Smooth muscle cell (in vitro differentiated cells): Measurements from ENCODE around the gene RNF182. TPM values are rescaled to one million over a fixed set of nuclear protein-coding genes. Genes with fewer than 3 reads are reported as not detected.

ENCODE experiments used
- DNase-seq: peaks from one replicate; lab custom pipeline; 2025; ENCODE audit not compliant: unreplicated experiment; lab: John Stamatoyannopoulos, UW
- H2AFZ ChIP-seq: fragments of 200-600 bp; sonication (generic); 2 replicates; pipeline ENCODE4 v1.6.0; 2016; ENCODE audit warnings: antibody characterized with exemption, low read depth, mild to moderate bottlenecking
- H3F3A ChIP-seq: fragments of 200-600 bp; sonication (generic); 2 replicates; pipeline ENCODE4 v1.6.0; 2017; ENCODE audit warnings: antibody characterized with exemption, low read depth
- H3K27ac ChIP-seq: fragments of 200-600 bp; sonication (generic); 2 replicates; pipeline ENCODE4 v1.5.1; 2016; ENCODE audit warnings: low read depth, mild to moderate bottlenecking
- H3K27me3 ChIP-seq: fragments of 200-600 bp; sonication (generic); 2 replicates; pipeline ENCODE4 v1.6.1; 2016; ENCODE audit warnings: low read depth, mild to moderate bottlenecking
- H3K36me3 ChIP-seq: fragments of 200-600 bp; sonication (generic); 2 replicates; pipeline ENCODE4 v1.5.1; 2016; ENCODE audit warnings: low read depth
- H3K4me1 ChIP-seq: fragments of 200-600 bp; sonication (generic); 2 replicates; pipeline ENCODE4 v1.5.1; 2016; ENCODE audit warnings: low read depth
- H3K4me2 ChIP-seq: fragments of 200-600 bp; sonication (generic); 2 replicates; pipeline ENCODE4 v1.6.0; 2016; ENCODE audit warnings: mild to moderate bottlenecking
- H3K4me3 ChIP-seq: fragments of 200-600 bp; sonication (generic); 2 replicates; pipeline ENCODE4 v1.5.1; 2016; ENCODE audit warnings: mild to moderate bottlenecking
- H3K79me2 ChIP-seq: fragments of 200-600 bp; sonication (generic); 2 replicates; pipeline ENCODE4 v1.6.0; 2016; ENCODE audit warnings: low read depth, mild to moderate bottlenecking
- H3K9ac ChIP-seq: fragments of 200-600 bp; sonication (generic); 2 replicates; pipeline ENCODE4 v1.6.0; 2016; ENCODE audit warnings: low read depth
- H3K9me3 ChIP-seq: fragments of 200-600 bp; sonication (generic); replicated peaks from 2 replicates; pipeline ENCODE4 v1.5.1; 2016; ENCODE audit warnings: low read depth
- H4K20me1 ChIP-seq: fragments of 200-600 bp; sonication (generic); 2 replicates; pipeline ENCODE4 v1.6.0; 2016; ENCODE audit warnings: low read depth
- WGBS: methylation state at CpG from one replicate; pipeline ENCODE4 v1.1.7; 2016; ENCODE audit warnings: low lambda C conversion rate; 5-methylcytosine and 5-hydroxymethylcytosine counted together
- polyA plus RNA-seq: library from polyadenylated mRNA; unstranded; fragments of >200 nt; fragmentation: Nextera tagmentation; extraction: Ambion mirVana; gene quantifications from 2 replicates; pipeline ENCODE4 v1.2.1, GENCODE V29; 2016
- total RNA-seq: library from RNA; depleted of rRNA; stranded (reverse); fragments of >200 nt; gene quantifications from 2 replicates; pipeline ENCODE4 v1.2.3, GENCODE V29; 2014
- TF ChIP-seq, protein P1 (sequence below): fragments of 200-600 bp; sonication (generic); IDR thresholded peaks from 2 replicates; pipeline ENCODE4 v1.5.1; 2017; ENCODE audit warnings: borderline replicate concordance, mild to moderate bottlenecking, antibody characterized with exemption; ENCODE audit not compliant: insufficient read depth, poor library complexity, severe bottlenecking

The RNF182 gene
- total and polyA plus RNA-seq, 2 experiments from 2014 or later: 0.76 TPM; not detected in 1

DNA sequence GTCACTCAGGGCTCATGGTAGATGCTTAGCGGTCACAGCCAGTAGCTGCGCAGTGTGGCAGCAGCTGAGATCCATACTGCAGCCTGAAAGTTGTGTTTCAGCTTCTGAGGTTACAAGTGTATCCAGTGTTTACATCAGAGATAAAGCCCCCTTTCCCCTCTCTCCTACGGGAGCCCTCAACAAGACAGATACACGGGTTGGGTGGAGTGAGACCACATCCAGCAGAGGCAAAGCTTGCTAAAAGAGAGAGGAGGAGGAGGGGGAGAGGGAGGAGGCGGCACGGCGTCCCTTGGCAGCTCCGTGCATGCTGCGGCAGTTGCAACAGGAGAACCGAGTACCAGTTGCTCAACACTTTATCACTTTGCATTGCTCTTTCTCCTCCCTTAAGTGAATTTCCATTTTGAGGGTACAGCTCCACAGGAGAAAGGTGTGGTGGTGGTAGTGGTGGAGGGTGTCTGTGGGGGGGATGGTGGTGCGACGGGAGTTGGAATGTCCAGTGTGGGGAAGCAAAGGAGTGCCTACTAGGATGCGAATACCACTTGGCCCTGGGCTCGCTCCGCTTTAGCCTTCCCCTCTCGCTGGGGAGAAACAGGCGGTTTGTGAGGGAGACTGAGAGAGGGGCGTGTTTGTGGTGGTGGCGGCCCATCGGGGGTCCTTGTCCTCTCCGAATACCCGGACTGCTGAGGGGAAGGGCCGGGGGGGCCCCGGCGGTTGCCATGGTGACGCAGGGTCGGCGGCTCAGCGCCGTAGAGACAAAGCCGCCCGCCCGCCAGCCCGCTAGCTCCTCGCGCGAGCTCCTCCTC is 405 bp upstream of the RNF182 start:
- Histone ChIP-seq H3K27me3 (peaks cover 36% of the 10 kb centered on the region), H3K9me3 (no peaks in the 10 kb centered on the region), H3K4me2 (peak overlapping the region; percentile 86), H4K20me1 (no peaks in the 10 kb centered on the region), H3K27ac (peak overlapping the region; percentile 42), H3K36me3 (no peaks in the 10 kb centered on the region), H3F3A (peaks cover 13% of the 10 kb centered on the region), H3K4me3 (peak overlapping the region; percentile 52), H3K4me1 (peaks cover 10% of the 10 kb centered on the region), H2AFZ (peak overlapping the region; percentile 76), H3K79me2 (no peaks in the 10 kb centered on the region), H3K9ac (no peak overlapping the region)
- TF ChIP-seq, protein P1, sequence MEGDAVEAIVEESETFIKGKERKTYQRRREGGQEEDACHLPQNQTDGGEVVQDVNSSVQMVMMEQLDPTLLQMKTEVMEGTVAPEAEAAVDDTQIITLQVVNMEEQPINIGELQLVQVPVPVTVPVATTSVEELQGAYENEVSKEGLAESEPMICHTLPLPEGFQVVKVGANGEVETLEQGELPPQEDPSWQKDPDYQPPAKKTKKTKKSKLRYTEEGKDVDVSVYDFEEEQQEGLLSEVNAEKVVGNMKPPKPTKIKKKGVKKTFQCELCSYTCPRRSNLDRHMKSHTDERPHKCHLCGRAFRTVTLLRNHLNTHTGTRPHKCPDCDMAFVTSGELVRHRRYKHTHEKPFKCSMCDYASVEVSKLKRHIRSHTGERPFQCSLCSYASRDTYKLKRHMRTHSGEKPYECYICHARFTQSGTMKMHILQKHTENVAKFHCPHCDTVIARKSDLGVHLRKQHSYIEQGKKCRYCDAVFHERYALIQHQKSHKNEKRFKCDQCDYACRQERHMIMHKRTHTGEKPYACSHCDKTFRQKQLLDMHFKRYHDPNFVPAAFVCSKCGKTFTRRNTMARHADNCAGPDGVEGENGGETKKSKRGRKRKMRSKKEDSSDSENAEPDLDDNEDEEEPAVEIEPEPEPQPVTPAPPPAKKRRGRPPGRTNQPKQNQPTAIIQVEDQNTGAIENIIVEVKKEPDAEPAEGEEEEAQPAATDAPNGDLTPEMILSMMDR: no peak
- DNase-seq: peak; percentile 59
- under 1% methylated on average over 28 of the region's 37 CpGs for WGBS

DNA sequence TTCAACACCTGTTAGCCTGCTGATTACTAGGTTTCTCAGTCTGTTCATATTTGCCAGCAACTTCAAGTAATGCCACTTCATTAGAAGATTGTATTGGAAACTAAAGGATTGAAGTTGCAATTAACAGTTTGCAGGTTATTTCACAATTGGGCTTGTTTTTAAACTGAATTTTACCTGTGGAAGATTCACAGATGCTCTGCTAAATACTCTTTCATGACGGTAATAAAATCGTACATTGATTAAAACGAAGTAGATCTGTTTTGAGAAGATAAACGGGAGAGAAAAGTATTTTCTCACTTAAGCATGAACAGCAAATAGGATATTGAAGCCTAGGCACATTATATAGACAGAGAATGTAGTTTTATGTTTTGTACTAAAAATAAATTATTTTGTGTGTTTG is 1.6 kb downstream of the RNF182 start:
- Histone ChIP-seq H3K9me3 (no peaks in the 10 kb centered on the region), H2AFZ (no peak overlapping the region), H3K27me3 (peaks cover 41% of the 10 kb centered on the region), H3K4me1 (peaks cover 10% of the 10 kb centered on the region), H3K79me2 (no peaks in the 10 kb centered on the region), H3K36me3 (no peaks in the 10 kb centered on the region), H3F3A (peaks cover 13% of the 10 kb centered on the region), H3K4me3 (no peak overlapping the region), H3K4me2 (no peak overlapping the region), H3K9ac (no peak overlapping the region), H3K27ac (no peak overlapping the region), H4K20me1 (no peaks in the 10 kb centered on the region)
- DNase-seq: no peak
- TF ChIP-seq, protein P1: no peak
- WGBS: 88% methylated on average over 4 of the region's 4 CpGs

DNA sequence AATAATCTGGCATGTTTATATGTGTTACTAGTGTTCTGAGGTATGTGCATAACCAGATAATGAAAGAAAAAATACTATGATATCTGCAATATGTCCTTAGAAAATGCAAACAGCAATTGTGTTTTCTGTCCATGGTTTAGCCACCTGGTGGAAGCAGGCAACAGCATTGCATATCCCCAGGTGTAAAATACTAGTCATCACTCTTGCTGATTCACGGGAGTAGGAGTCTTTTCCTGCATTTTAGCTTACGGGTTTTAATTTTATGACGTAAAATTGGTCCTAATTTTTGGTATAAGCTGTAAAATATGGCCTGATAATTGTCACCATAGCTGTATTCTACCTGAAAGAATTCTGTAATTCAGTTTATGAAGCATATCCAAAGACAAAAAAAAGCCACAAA is 2.5 kb downstream of the RNF182 start:
- 81% methylated on average over 3 of the region's 3 CpGs for WGBS
- TF ChIP-seq, protein P1: no peak

DNA sequence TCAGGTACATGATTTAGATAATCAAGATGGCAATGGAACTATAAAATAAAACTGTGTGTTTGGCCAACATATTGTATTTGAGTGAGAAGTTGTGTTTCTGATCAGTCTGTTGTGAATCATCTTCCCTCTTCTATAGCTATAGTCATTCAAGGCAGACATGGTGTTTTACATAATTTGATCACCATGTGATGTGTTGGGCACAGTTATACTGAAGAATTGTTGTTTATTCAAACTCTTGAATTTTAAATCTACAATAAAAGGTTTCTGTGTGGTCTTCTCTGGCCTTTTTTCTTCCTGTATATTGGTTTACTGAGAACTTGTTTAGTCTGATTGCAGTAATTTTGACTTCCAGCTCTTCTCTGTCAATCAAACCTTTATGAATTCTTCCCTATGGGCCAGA is 4.4 kb downstream of the RNF182 start:
- Histone ChIP-seq H3K79me2 (no peaks in the 10 kb centered on the region), H3K4me1 (peaks cover 10% of the 10 kb centered on the region), H3K36me3 (no peaks in the 10 kb centered on the region), H3F3A (peaks cover 3% of the 10 kb centered on the region), H3K9ac (no peak overlapping the region), H2AFZ (no peak overlapping the region), H4K20me1 (no peaks in the 10 kb centered on the region), H3K4me2 (no peak overlapping the region), H3K27me3 (peaks cover 41% of the 10 kb centered on the region), H3K27ac (no peak overlapping the region), H3K4me3 (no peak overlapping the region), H3K9me3 (no peaks in the 10 kb centered on the region)
- TF ChIP-seq, protein P1: no peak
- no peak for DNase-seq

More for the DNA sequence above, 2.5 kb downstream of the RNF182 start:
- H3F3A ChIP-seq: peaks cover 13% of the 10 kb centered on the region
- no peaks in the 10 kb centered on the region for H3K79me2 ChIP-seq
- no peaks in the 10 kb centered on the region for H4K20me1 ChIP-seq
- H3K9me3 ChIP-seq: no peaks in the 10 kb centered on the region
- H3K9ac ChIP-seq: no peak overlapping the region
- H3K36me3 ChIP-seq: no peaks in the 10 kb centered on the region
- H2AFZ ChIP-seq: no peak overlapping the region
- H3K27ac ChIP-seq: no peak overlapping the region
- H3K4me2 ChIP-seq: no peak overlapping the region
- DNase-seq: no peak
- H3K27me3 ChIP-seq: peaks cover 41% of the 10 kb centered on the region
- H3K4me3 ChIP-seq: no peak overlapping the region
- peaks cover 10% of the 10 kb centered on the region for H3K4me1 ChIP-seq
